Mesendoderm (in vitro differentiated cells): ENCODE data around the gene RAC2.
"Not testable (repeated sequence)": the region's sequence is repeated elsewhere in the genome, so short reads cannot be mapped to it uniquely, and the experiment has no call there.

ENCODE experiments used
- DNase-seq: peaks from one replicate; pipeline ENCODE4 v3.0.0; 2013
- H2AK5ac ChIP-seq: 2 replicates; pipeline ENCODE4 v1.6.1; 2013; ENCODE audit warnings: low read length, inconsistent platforms
- H2BK120ac ChIP-seq: 2 replicates; pipeline ENCODE4 v1.6.1; 2013; ENCODE audit warnings: low read depth, mild to moderate bottlenecking, low read length, moderate library complexity, mixed read lengths
- H2BK15ac ChIP-seq: replicated peaks from 2 replicates; pipeline ENCODE4 v1.6.1; 2013; ENCODE audit warnings: low read depth, mild to moderate bottlenecking, moderate library complexity
- H2BK5ac ChIP-seq: 2 replicates; pipeline ENCODE4 v1.6.1; 2013; ENCODE audit warnings: low read length, inconsistent platforms
- H3K18ac ChIP-seq: 2 replicates; pipeline ENCODE4 v1.6.1; 2013; ENCODE audit warnings: mild to moderate bottlenecking, low read length, mixed read lengths
- H3K23ac ChIP-seq: one replicate; pipeline ENCODE4 v1.6.1; 2013; ENCODE audit warnings: low read length
- H3K27ac ChIP-seq: 2 replicates; pipeline ENCODE4 v1.5.1; 2013; ENCODE audit warnings: low read depth, mild to moderate bottlenecking, inconsistent platforms, low read length, moderate library complexity
- H3K27me3 ChIP-seq: 2 replicates; pipeline ENCODE4 v1.6.1; 2013; ENCODE audit warnings: low read length, control low read depth, mild to moderate bottlenecking, inconsistent platforms; ENCODE audit not compliant: insufficient read depth, poor library complexity
- H3K36me3 ChIP-seq: 2 replicates; pipeline ENCODE4 v1.6.1; 2013; ENCODE audit warnings: low read length, inconsistent platforms; ENCODE audit not compliant: control insufficient read depth, insufficient read depth
- H3K4ac ChIP-seq: one replicate; pipeline ENCODE4 v1.6.1; 2013; ENCODE audit warnings: low read depth, mild to moderate bottlenecking, low read length, moderate library complexity
- H3K4me1 ChIP-seq: 2 replicates; pipeline ENCODE4 v1.6.1; 2013; ENCODE audit warnings: low read depth, low read length, inconsistent platforms; ENCODE audit not compliant: control insufficient read depth
- H3K4me2 ChIP-seq: 2 replicates; pipeline ENCODE4 v1.6.1; 2013; ENCODE audit warnings: low read length
- H3K4me3 ChIP-seq: 2 replicates; pipeline ENCODE4 v1.5.1; 2013; ENCODE audit warnings: mild to moderate bottlenecking, low read length
- H3K56ac ChIP-seq: one replicate; pipeline ENCODE4 v1.6.1; 2013; ENCODE audit warnings: low read length
- H3K79me1 ChIP-seq: 2 replicates; pipeline ENCODE4 v1.6.1; 2013; ENCODE audit warnings: low read length, inconsistent platforms
- H3K79me2 ChIP-seq: 2 replicates; pipeline ENCODE4 v1.6.1; 2013; ENCODE audit warnings: mild to moderate bottlenecking, low read length; ENCODE audit not compliant: control insufficient read depth, insufficient read depth
- H3K9ac ChIP-seq: 2 replicates; pipeline ENCODE4 v1.6.1; 2013; ENCODE audit warnings: low read length, inconsistent platforms
- H4K5ac ChIP-seq: one replicate; pipeline ENCODE4 v1.6.1; 2013; ENCODE audit warnings: low read length
- H4K8ac ChIP-seq: one replicate; pipeline ENCODE4 v1.6.1; 2013; ENCODE audit warnings: low read depth, mild to moderate bottlenecking, control low read depth, low read length, moderate library complexity
- WGBS: extraction: QIAGEN DNeasy Blood & Tissue Kit; methylation state at CpG from one replicate; pipeline ENCODE4 v1.1.7; 2013; ENCODE audit warnings: low lambda C conversion rate, missing lambda C conversion rate; ENCODE audit not compliant: insufficient coverage; ENCODE audit errors: extremely low coverage; 5-methylcytosine and 5-hydroxymethylcytosine counted together

The RAC2 gene

DNA sequence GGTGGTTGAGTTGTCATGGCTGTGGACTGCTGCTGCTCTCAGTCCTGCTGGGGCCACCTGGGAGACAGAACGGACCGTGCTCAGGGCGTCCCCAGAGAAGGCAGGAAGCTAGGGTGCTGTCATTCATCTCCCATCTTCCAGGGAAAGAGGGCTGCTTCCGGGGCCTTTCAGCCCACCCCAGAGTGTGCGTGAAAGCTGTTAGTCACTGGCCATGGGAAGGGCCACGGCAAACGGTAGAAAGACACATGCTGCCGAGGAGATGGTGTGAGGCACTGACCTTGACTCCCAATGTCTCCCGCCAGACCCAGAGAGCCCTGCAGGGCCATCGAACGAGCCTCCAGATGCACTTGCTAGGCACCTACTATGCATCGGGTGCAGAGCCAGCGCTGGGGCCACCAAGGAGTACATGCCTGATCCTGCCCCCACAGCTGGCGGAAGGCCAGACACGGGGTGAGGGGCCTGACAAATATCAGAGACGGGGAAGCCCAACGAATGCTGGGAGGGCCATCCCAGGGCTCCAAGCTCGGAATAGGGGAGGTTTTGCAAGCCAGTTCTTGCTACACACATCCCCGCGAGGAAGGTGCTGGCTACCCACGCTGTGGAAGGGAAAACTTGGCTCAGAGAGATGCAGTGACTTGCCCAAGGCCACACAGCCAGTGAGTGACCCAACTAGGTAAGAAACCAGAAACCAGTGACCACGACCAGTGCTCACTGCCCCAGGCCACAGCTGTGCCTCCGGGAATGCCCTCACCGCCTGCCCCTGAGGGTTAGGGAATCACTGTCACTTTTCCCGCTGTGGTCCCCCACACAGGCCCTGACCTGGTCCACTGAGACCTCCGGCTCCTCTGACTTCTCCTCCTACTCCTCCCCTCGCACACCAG is 10.1 kb downstream of the RAC2 start:
- H3K9ac ChIP-seq: no peak overlapping the region
- no peak overlapping the region for H3K4ac ChIP-seq
- no peak overlapping the region for H3K4me3 ChIP-seq
- no peak overlapping the region for H2BK5ac ChIP-seq
- H3K36me3 ChIP-seq: no peaks in the 10 kb centered on the region
- H3K18ac ChIP-seq: no peak overlapping the region
- H3K79me1 ChIP-seq: no peaks in the 10 kb centered on the region
- no peak overlapping the region for H2AK5ac ChIP-seq
- no peak for DNase-seq
- H4K8ac ChIP-seq: no peak overlapping the region
- no peak overlapping the region for H3K23ac ChIP-seq
- H2BK120ac ChIP-seq: no peak overlapping the region
- WGBS: no CpG with 5 or more reads among the region's 27 CpGs
- H3K4me1 ChIP-seq: peaks cover 2% of the 10 kb centered on the region
- H2BK15ac ChIP-seq: no peak overlapping the region
- H3K27me3 ChIP-seq: no peaks in the 10 kb centered on the region
- H4K5ac ChIP-seq: no peak overlapping the region
- no peak overlapping the region for H3K56ac ChIP-seq
- no peak overlapping the region for H3K27ac ChIP-seq
- no peaks in the 10 kb centered on the region for H3K79me2 ChIP-seq
- no peak overlapping the region for H3K4me2 ChIP-seq

DNA sequence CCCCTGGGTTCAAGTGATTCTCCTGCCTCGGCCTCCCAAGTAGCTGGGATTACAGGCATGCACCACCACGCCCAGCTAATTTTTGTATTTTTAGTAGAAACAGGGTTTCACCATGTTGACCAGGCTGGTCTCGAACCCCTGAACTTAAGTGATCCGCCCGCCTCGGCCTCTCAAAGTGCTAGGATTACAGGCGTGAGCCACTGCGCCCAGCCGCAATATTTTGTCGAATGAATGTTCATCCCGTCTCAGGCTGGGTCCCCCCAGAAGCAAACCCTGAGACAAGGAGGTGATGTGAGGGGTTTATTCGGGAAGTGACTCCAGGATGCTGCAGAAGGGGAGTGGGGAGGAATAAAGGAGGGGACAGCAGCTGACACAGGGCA is 10.7 kb downstream of the RAC2 start:
- H2BK15ac ChIP-seq, H3K27me3 ChIP-seq, H3K4me1 ChIP-seq, H3K4me2 ChIP-seq, H3K79me1 ChIP-seq, H3K9ac ChIP-seq, H3K79me2 ChIP-seq, H3K36me3 ChIP-seq, H2BK120ac ChIP-seq, H4K8ac ChIP-seq, H3K23ac ChIP-seq, H3K4me3 ChIP-seq, H3K27ac ChIP-seq, H4K5ac ChIP-seq, H3K18ac ChIP-seq, H2BK5ac ChIP-seq, H2AK5ac ChIP-seq, DNase-seq, H3K56ac ChIP-seq, H3K4ac ChIP-seq: not testable (repeated sequence)
- no CpG with 5 or more reads among the region's 12 CpGs for WGBS

GRCh38 chr22:37232140-37232998 is 11.7 kb downstream of the RAC2 start:
- WGBS: no CpG with 5 or more reads among the region's 15 CpGs
- H3K36me3 ChIP-seq: no peaks in the 10 kb centered on the region
- H3K9ac ChIP-seq: no peak overlapping the region
- DNase-seq: no peak
- no peak overlapping the region for H2AK5ac ChIP-seq
- H4K8ac ChIP-seq: no peak overlapping the region
- H3K4me1 ChIP-seq: peaks cover 2% of the 10 kb centered on the region
- H3K4me2 ChIP-seq: no peak overlapping the region
- no peak overlapping the region for H2BK15ac ChIP-seq
- no peak overlapping the region for H3K4me3 ChIP-seq
- H3K27me3 ChIP-seq: no peaks in the 10 kb centered on the region
- H3K27ac ChIP-seq: no peak overlapping the region
- H3K23ac ChIP-seq: no peak overlapping the region
- H3K56ac ChIP-seq: no peak overlapping the region
- no peaks in the 10 kb centered on the region for H3K79me2 ChIP-seq
- H3K4ac ChIP-seq: no peak overlapping the region
- no peak overlapping the region for H2BK5ac ChIP-seq
- no peak overlapping the region for H4K5ac ChIP-seq
- no peak overlapping the region for H3K18ac ChIP-seq
- H3K79me1 ChIP-seq: no peaks in the 10 kb centered on the region
- no peak overlapping the region for H2BK120ac ChIP-seq

DNA sequence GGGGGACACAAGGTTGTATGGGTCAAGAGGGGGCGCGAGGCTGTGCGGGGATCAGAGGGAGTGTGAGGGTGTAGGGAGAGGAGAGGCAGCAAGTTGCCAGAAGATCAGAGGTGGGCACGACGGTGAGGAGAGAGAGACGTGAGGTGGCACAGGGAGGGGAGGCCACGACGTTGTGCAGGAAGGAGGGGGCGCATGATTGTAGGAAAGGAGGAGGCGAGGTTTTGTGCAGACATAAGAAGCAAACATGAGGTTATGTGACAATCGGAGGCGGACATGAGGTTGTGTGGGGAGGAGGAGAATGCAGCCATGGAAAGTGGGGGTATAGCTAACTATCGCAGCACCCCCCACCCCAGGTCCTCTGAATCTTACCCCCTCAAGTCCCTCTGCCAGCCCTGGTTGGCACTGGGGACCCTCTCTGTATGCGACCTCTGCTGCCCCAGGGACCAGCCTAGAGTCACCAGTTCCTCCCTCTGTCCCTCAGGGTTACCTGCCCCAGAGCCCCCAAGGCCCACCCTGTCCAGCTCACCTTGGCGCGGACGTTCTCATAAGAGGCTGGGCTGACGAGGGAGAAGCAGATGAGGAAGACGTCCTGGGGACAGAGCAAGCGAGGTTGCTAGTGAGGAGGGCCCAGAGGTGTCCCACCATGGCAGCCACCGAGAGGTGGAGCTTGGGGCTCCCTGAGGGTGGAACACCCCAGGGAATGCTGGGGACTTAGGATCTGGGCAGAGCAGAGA is 12.5 kb downstream of the RAC2 start:
- no CpG with 5 or more reads among the region's 21 CpGs for WGBS
- Histone ChIP-seq H3K27me3 (no peaks in the 10 kb centered on the region), H3K4me3 (no peak overlapping the region), H3K36me3 (no peaks in the 10 kb centered on the region), H3K4me1 (no peaks in the 10 kb centered on the region), H3K79me1 (no peaks in the 10 kb centered on the region), H4K5ac (no peak overlapping the region), H3K79me2 (no peaks in the 10 kb centered on the region), H3K4ac (no peak overlapping the region), H2AK5ac (no peak overlapping the region), H3K18ac (no peak overlapping the region), H3K27ac (no peak overlapping the region), H2BK120ac (no peak overlapping the region), H2BK5ac (no peak overlapping the region), H3K23ac (no peak overlapping the region), H2BK15ac (no peak overlapping the region), H3K56ac (no peak overlapping the region), H3K4me2 (no peak overlapping the region), H4K8ac (no peak overlapping the region), H3K9ac (no peak overlapping the region)
- no peak for DNase-seq

GRCh38 chr22:37230673-37231405 is 13.2 kb downstream of the RAC2 start:
- no CpG with 5 or more reads among the region's 14 CpGs for WGBS
- no peak for DNase-seq
- Histone ChIP-seq H3K18ac (no peak overlapping the region), H3K4me2 (no peak overlapping the region), H3K4me1 (no peaks in the 10 kb centered on the region), H3K56ac (no peak overlapping the region), H2BK5ac (no peak overlapping the region), H3K27me3 (no peaks in the 10 kb centered on the region), H3K9ac (no peak overlapping the region), H3K79me2 (no peaks in the 10 kb centered on the region), H2BK15ac (no peak overlapping the region), H2AK5ac (no peak overlapping the region), H3K36me3 (no peaks in the 10 kb centered on the region), H3K4me3 (no peak overlapping the region), H2BK120ac (no peak overlapping the region), H3K4ac (no peak overlapping the region), H4K5ac (no peak overlapping the region), H3K79me1 (no peaks in the 10 kb centered on the region), H3K23ac (no peak overlapping the region), H4K8ac (no peak overlapping the region), H3K27ac (no peak overlapping the region)
